Activated CD8-positive, alpha-beta memory T cell treated with anti-CD3 and anti-CD28 coated beads, Interleukin-2, amount 10 ng/mL, durations not matched to agents 7 days and 5 days (primary cell): ENCODE measurements around the gene VTA1. TPM values are rescaled to one million over a fixed set of nuclear protein-coding genes. Genes with fewer than 3 reads are reported as not detected.
"Not testable (repeated sequence)": the region's sequence is repeated elsewhere in the genome, so short reads cannot be mapped to it uniquely, and the experiment has no call there.

ENCODE experiments used
- ATAC-seq: fragments of 150-1000 bp; cut with Tn5 transposase; one replicate; pipeline ENCODE4 v1.10.0; 2021; ENCODE audit warnings: moderate library complexity
- CTCF ChIA-PET: fragments of 350-600 bp; sonication (Branson Sonifier 250); formaldehyde crosslinking; loops from one replicate; lab custom pipeline; 2021; ENCODE audit warnings: antibody characterized with exemption; lab: Charles Lee
- DNase-seq: peaks from one replicate; pipeline ENCODE4 v3.0.0-alpha.2; 2020
- H3K27ac Mint-ChIP-seq: one replicate; pipeline ENCODE4 v1.8.0; 2021; ENCODE audit warnings: mild to moderate bottlenecking, mixed read lengths
- H3K27me3 Mint-ChIP-seq: one replicate; pipeline ENCODE4 v1.8.0; 2021; ENCODE audit warnings: mixed read lengths
- H3K36me3 Mint-ChIP-seq: one replicate; pipeline ENCODE4 v1.8.0; 2021; ENCODE audit warnings: mild to moderate bottlenecking, mixed read lengths
- H3K4me1 Mint-ChIP-seq: one replicate; pipeline ENCODE4 v1.8.0; 2021; ENCODE audit warnings: mixed read lengths
- H3K4me3 Mint-ChIP-seq: one replicate; pipeline ENCODE4 v1.8.0; 2021; ENCODE audit warnings: mild to moderate bottlenecking, moderate library complexity, mixed read lengths
- H3K9me3 Mint-ChIP-seq: one replicate; pipeline ENCODE4 v1.8.0; 2022; ENCODE audit warnings: low read depth, mixed read lengths
- total RNA-seq, 2 experiments: library from RNA; stranded (reverse); gene quantifications; one replicate each; pipeline ENCODE4 v1.2.3, GENCODE V29; 2021

The VTA1 gene
- 10 to 100 TPM; 31.7 to 42.3 TPM for total RNA-seq

GRCh38 chr6:142146828-142147662 is at the start of gene VTA1, which contains the start of gene NMBR:
VTA1 (plus strand) TSS chr6:142147263; CDS start chr6:142147288, 25 bp downstream.
NMBR (minus strand) TSS chr6:142147122; CDS start chr6:142088658, 58,464 bp downstream.
- H3K36me3 Mint-ChIP-seq: peaks cover 14% of the 10 kb centered on the region
- H3K27me3 Mint-ChIP-seq: no peaks in the 10 kb centered on the region
- H3K4me3 Mint-ChIP-seq: peak within 1 kb of the TSS; percentile 87

GRCh38 chr6:142104820-142105219 is 42.2 kb upstream of the VTA1 start:
- H3K36me3 Mint-ChIP-seq, CTCF ChIA-PET, H3K9me3 Mint-ChIP-seq, H3K27me3 Mint-ChIP-seq, H3K4me1 Mint-ChIP-seq, H3K27ac Mint-ChIP-seq, ATAC-seq, DNase-seq, H3K4me3 Mint-ChIP-seq: not testable (repeated sequence)

More at GRCh38 chr6:142146828-142147662, at the start of gene VTA1, which contains the start of gene NMBR:
- Mint-ChIP-seq H3K9me3 (no peaks in the 10 kb centered on the region), H3K27ac (peak within 1 kb of the TSS; percentile 87), H3K4me1 (peaks cover 50% of the 10 kb centered on the region)
- DNase-seq: peak; percentile 98
- ATAC-seq: peak; percentile 98
- CTCF ChIA-PET: interaction anchor here (1.2 to 3.3 kb wide), 6 partner anchors 9 to 327 kb away, joined by 3 to 31 read pairs (median 4); partner anchors contain the start of gene GJE1

DNA sequence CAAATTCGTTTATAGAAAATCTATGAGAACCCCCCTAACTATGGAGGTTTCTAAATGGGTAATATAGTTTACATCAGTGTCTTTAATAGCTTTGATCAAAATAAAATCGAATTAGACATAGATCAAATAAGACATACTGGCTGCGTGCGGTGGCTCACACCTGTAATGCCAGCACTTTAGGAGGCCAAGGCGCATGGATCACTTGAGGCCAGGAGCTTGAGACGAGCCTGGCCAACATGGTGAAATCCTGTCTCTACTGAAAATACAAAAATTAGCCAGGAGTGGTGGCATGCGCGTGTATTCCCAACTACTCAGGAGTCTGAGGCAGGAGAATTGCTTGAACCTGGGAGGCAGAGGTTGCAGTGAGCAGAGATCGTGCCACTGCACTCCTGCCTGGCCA is 36.2 kb upstream of the VTA1 start:
- not testable (repeated sequence) for H3K27me3 Mint-ChIP-seq, H3K4me3 Mint-ChIP-seq, H3K27ac Mint-ChIP-seq, H3K36me3 Mint-ChIP-seq, ATAC-seq, H3K4me1 Mint-ChIP-seq, DNase-seq, H3K9me3 Mint-ChIP-seq
- CTCF ChIA-PET: interaction anchor here (1.3 to 3.1 kb wide), 3 partner anchors 8 to 122 kb away, joined by 3 to 12 read pairs (median 8); no protein-coding TSS in a partner anchor

- H3K27me3 Mint-ChIP-seq: peaks cover 3% of the 10 kb centered on the region
- no peak overlapping the region for H3K27ac Mint-ChIP-seq
- no peaks in the 10 kb centered on the region for H3K9me3 Mint-ChIP-seq
- H3K4me3 Mint-ChIP-seq: no peak overlapping the region
- ATAC-seq (no peak), DNase-seq (peak; percentile 78)
- no peaks in the 10 kb centered on the region for H3K4me1 Mint-ChIP-seq
- CTCF ChIA-PET: interaction anchor here (0.7 to 3.1 kb wide), 5 partner anchors 10 to 1064 kb away, joined by 3 to 12 read pairs (median 4); no protein-coding TSS in a partner anchor
- H3K36me3 Mint-ChIP-seq: no peaks in the 10 kb centered on the region
Measured at GRCh38 chr6:142112451-142113061, 34.5 kb upstream of the VTA1 start.

GRCh38 chr6:142117366-142117765 is 29.7 kb upstream of the VTA1 start:
- H3K9me3 Mint-ChIP-seq: no peaks in the 10 kb centered on the region
- H3K4me1 Mint-ChIP-seq: no peaks in the 10 kb centered on the region
- DNase-seq: no peak
- ATAC-seq: no peak
- H3K27ac Mint-ChIP-seq: no peak overlapping the region
- H3K27me3 Mint-ChIP-seq: peaks cover 2% of the 10 kb centered on the region
- H3K4me3 Mint-ChIP-seq: no peak overlapping the region
- CTCF ChIA-PET: no interaction called here
- no peaks in the 10 kb centered on the region for H3K36me3 Mint-ChIP-seq

DNA sequence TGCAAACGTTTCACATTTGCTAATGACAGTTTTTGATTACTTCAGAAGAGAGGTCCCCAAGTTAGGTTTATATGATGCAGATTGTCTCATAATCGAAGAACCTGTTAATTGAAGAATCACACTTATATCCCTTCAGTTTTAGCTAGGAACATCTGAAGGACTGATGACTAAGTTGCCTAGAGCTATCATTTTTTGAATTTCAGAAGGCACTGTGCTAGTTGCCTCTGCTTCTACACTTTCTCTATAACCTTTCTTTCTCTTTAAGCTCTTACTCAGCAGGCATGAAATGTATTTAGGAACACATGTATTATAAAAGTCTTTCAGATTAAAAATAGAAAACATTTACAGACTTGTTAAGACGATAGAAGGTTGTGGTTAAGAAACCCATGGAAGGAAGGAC is 28.7 kb upstream of the VTA1 start:
- peaks cover 2% of the 10 kb centered on the region for H3K27me3 Mint-ChIP-seq
- no peaks in the 10 kb centered on the region for H3K9me3 Mint-ChIP-seq
- no peaks in the 10 kb centered on the region for H3K36me3 Mint-ChIP-seq
- ATAC-seq: no peak
- H3K4me3 Mint-ChIP-seq: no peak overlapping the region
- CTCF ChIA-PET: no interaction called here
- H3K27ac Mint-ChIP-seq: no peak overlapping the region
- no peak for DNase-seq
- no peaks in the 10 kb centered on the region for H3K4me1 Mint-ChIP-seq

DNA sequence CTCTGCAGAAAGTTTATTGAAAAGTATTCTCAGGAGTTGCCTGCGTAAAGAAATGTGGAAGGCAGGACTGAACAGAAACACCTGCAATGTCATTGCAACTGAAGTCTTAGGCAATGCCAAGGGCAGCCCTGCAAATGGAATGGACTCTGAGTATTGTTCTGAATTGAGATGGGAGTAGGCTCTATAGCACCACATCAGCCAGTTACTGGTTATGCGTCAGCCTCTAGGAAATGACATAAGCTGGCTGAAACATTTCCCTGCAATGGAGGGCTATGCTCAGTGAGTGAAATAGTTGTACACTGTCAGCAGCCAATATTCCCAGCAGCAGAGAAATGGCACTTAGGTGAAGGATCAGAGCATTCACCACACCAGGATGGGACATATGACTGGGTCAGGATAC is 28.1 kb upstream of the VTA1 start:
- no peak overlapping the region for H3K4me3 Mint-ChIP-seq

DNA sequence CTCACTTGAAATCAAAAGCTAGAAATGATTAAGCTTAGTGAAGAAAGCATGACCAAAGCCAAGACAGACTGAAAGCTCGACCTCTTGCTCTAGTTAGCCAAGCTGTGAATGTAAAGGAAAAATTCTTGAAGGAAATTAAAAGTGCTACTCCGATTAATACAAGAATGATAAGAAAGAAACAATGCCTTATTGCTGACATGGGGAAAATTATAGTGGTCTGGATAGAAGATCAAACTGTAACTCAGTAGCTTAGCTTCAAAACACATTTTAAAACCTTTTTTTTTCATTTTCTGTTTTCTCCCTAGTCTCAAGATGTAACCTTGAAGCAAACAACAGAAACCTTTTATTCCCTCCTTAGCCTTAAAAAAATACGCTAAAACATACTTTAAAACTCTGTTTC is 25.7 kb upstream of the VTA1 start:
- Mint-ChIP-seq H3K36me3 (no peaks in the 10 kb centered on the region), H3K27ac (no peak overlapping the region), H3K9me3 (no peaks in the 10 kb centered on the region), H3K4me1 (no peaks in the 10 kb centered on the region), H3K27me3 (peaks cover 7% of the 10 kb centered on the region), H3K4me3 (no peak overlapping the region)
- DNase-seq: no peak
- ATAC-seq: no peak
- CTCF ChIA-PET: no interaction called here

More for the DNA sequence above, 28.1 kb upstream of the VTA1 start:
- peaks cover 2% of the 10 kb centered on the region for H3K27me3 Mint-ChIP-seq
- no peak overlapping the region for H3K27ac Mint-ChIP-seq
- CTCF ChIA-PET: no interaction called here
- DNase-seq (no peak), ATAC-seq (no peak)
- H3K36me3 Mint-ChIP-seq: no peaks in the 10 kb centered on the region
- H3K4me1 Mint-ChIP-seq: no peaks in the 10 kb centered on the region
- no peaks in the 10 kb centered on the region for H3K9me3 Mint-ChIP-seq

GRCh38 chr6:142130814-142131213 is 16.2 kb upstream of the VTA1 start:
- CTCF ChIA-PET: no interaction called here
- Mint-ChIP-seq H3K36me3 (no peaks in the 10 kb centered on the region), H3K27me3 (peaks cover 16% of the 10 kb centered on the region), H3K9me3 (no peaks in the 10 kb centered on the region), H3K4me1 (no peaks in the 10 kb centered on the region), H3K27ac (no peak overlapping the region), H3K4me3 (no peak overlapping the region)
- DNase-seq: no peak
- ATAC-seq: no peak

- H3K36me3 Mint-ChIP-seq: no peaks in the 10 kb centered on the region
- CTCF ChIA-PET: interaction anchor here (1.6 kb wide), 1 partner anchor 14 kb away, joined by 3 read pairs; the partner anchor contains the start of genes NMBR and VTA1
- H3K4me3 Mint-ChIP-seq: no peak within 1 kb of the TSS
- H3K4me1 Mint-ChIP-seq: no peaks in the 10 kb centered on the region
- no peak for ATAC-seq
- no peak within 1 kb of the TSS for H3K27ac Mint-ChIP-seq
- peaks cover 8% of the 10 kb centered on the region for H3K27me3 Mint-ChIP-seq
- DNase-seq: no peak
- no peaks in the 10 kb centered on the region for H3K9me3 Mint-ChIP-seq
Measured at GRCh38 chr6:142132625-142133024, 14.4 kb upstream of the VTA1 start, which contains the start of gene GJE1. GJE1 (plus strand) TSS chr6:142132925; CDS start chr6:142133159, 234 bp downstream.

GRCh38 chr6:142138876-142139275 is 8.2 kb upstream of the VTA1 start:
- no peak for DNase-seq
- no peak overlapping the region for H3K4me3 Mint-ChIP-seq
- H3K4me1 Mint-ChIP-seq: no peaks in the 10 kb centered on the region
- H3K9me3 Mint-ChIP-seq: no peaks in the 10 kb centered on the region
- CTCF ChIA-PET: interaction anchor here (0.9 kb wide), 1 partner anchor 17 kb away, joined by 3 read pairs; no protein-coding TSS in a partner anchor
- no peak overlapping the region for H3K27ac Mint-ChIP-seq
- no peak for ATAC-seq
- H3K36me3 Mint-ChIP-seq: no peaks in the 10 kb centered on the region
- peaks cover 5% of the 10 kb centered on the region for H3K27me3 Mint-ChIP-seq

DNA sequence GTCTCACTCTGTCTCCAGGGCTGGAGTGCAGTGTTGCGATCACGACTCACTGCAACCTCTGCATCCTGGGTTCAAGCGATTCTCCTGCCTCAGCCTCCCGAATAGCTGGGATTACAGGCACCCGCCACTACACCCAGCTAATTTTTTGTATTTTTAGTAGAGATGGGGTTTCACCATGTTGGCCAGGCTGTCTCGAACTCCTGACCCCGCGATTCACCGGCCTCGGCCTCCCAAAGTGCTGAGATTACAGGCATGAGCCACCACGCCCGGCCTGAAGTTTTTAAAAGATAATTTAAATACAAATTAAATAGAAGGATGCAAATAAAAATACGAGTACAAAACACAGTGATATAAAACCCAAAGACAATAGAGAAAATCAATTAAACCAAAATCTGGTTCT is 5.5 kb upstream of the VTA1 start:
- H3K27me3 Mint-ChIP-seq, ATAC-seq, H3K4me3 Mint-ChIP-seq, CTCF ChIA-PET, H3K27ac Mint-ChIP-seq, H3K9me3 Mint-ChIP-seq, H3K36me3 Mint-ChIP-seq, DNase-seq: not testable (repeated sequence)
- peaks cover 13% of the 10 kb centered on the region for H3K4me1 Mint-ChIP-seq

- no peak for ATAC-seq
- peaks cover 14% of the 10 kb centered on the region for H3K36me3 Mint-ChIP-seq
- DNase-seq: no peak
- H3K9me3 Mint-ChIP-seq: no peaks in the 10 kb centered on the region
- CTCF ChIA-PET: interaction anchor here (1.2 kb wide), 1 partner anchor 164 kb away, joined by 4 read pairs; no protein-coding TSS in a partner anchor
- H3K4me1 Mint-ChIP-seq: peaks cover 44% of the 10 kb centered on the region
- no peak overlapping the region for H3K27ac Mint-ChIP-seq
- no peak overlapping the region for H3K4me3 Mint-ChIP-seq
- no peaks in the 10 kb centered on the region for H3K27me3 Mint-ChIP-seq
Measured at GRCh38 chr6:142152746-142153145, 5.7 kb downstream of the VTA1 start.
